Astrocyte of the hippocampus (primary cell): ENCODE data around the gene MXI1.
"Not testable (repeated sequence)": the region's sequence is repeated elsewhere in the genome, so short reads cannot be mapped to it uniquely, and the experiment has no call there.

Experiments
- DNase-seq: peaks from one replicate; pipeline ENCODE4 v3.0.0; 2011; ENCODE audit warnings: low read depth, low spot score

MXI1 gene

GRCh38 chr10:110181451-110181850, 26.0 kb upstream of the MXI1 start:
- DNase-seq = no peak

- no peak for DNase-seq
Observed at GRCh38 chr10:110181911-110182310, 25.5 kb upstream of the MXI1 start.

- DNase-seq = no peak
Observed at GRCh38 chr10:110184398-110184797, 23.0 kb upstream of the MXI1 start.

GRCh38 chr10:110185646-110186182, 21.7 kb upstream of the MXI1 start:
- DNase-seq = not testable (repeated sequence)

- no peak for DNase-seq
Observed at GRCh38 chr10:110190170-110190569, 17.2 kb upstream of the MXI1 start.

GRCh38 chr10:110192552-110192951, 14.9 kb upstream of the MXI1 start:
- no peak for DNase-seq

GRCh38 chr10:110200503-110200902, 6.9 kb upstream of the MXI1 start:
- DNase-seq = no peak

- not testable (repeated sequence) for DNase-seq
Observed at GRCh38 chr10:110201046-110201445, 6.4 kb upstream of the MXI1 start.

- DNase-seq = no peak
Observed at GRCh38 chr10:110203500-110204455, 3.6 kb upstream of the MXI1 start.

GRCh38 chr10:110205051-110205675, 2.2 kb upstream of the MXI1 start:
- no peak for DNase-seq

GRCh38 chr10:110207805-110208613, 604 bp downstream of the MXI1 start:
- peak; percentile 54 for DNase-seq

GRCh38 chr10:110208614-110209453, 1.4 kb downstream of the MXI1 start:
- DNase-seq = peak; percentile 52

- peak; percentile 74 for DNase-seq
Observed at GRCh38 chr10:110209454-110209925, 2.1 kb downstream of the MXI1 start.

- peak; percentile 57 for DNase-seq
Observed at GRCh38 chr10:110209926-110210673, 2.7 kb downstream of the MXI1 start.

GRCh38 chr10:110210674-110211464, 3.5 kb downstream of the MXI1 start:
- peak; percentile 99 for DNase-seq

GRCh38 chr10:110211465-110211843, 4.0 kb downstream of the MXI1 start:
- no peak for DNase-seq

- DNase-seq = no peak
Observed at GRCh38 chr10:110212119-110213006, 5.0 kb downstream of the MXI1 start.

GRCh38 chr10:110214371-110214826, 7.0 kb downstream of the MXI1 start:
- DNase-seq = peak; percentile 66
